ENCODE data around the gene OSTC. TPM values are rescaled to one million over a fixed set of nuclear protein-coding genes. Genes with fewer than 3 reads are reported as not detected.

OSTC gene
- total RNA-seq, 1 donor from 2014 or later: 272 TPM

DNA sequence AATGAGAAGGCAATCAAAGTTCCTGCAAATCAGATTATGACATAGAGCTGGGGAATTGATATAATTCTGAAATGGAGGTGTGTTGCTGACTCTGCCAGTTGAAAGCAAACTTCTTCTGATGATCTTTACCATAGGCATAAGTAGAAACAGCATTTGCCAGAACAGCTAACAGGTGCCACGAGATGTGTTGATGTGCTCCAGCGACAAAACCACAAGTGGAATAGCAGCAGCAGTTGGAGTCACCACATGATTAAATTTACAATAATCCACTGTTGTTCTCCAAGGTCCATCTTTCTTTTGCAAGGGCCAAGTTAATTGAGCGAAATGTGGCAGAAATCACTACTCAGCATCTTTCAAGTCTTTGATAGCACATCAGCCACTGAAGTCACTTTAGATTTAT is 3.7 kb upstream of the OSTC start:
- H3K4me1 Mint-ChIP-seq (ENCODE audit: low read depth): peaks cover 16% of the 10 kb centered on the region
- no peaks in the 10 kb centered on the region for H3K36me3 Mint-ChIP-seq (ENCODE audit: low read depth)
- H3K4me3 Mint-ChIP-seq (ENCODE audit: unreplicated experiment): no peak overlapping the region
- DNase-seq (ENCODE audit: low spot score): no peak
- H3K27me3 Mint-ChIP-seq (ENCODE audit: low read depth): no peaks in the 10 kb centered on the region
- H3K27ac Mint-ChIP-seq (ENCODE audit: unreplicated experiment): no peak overlapping the region
- H3K9me3 Mint-ChIP-seq (ENCODE audit: low read depth): no peaks in the 10 kb centered on the region
- TF ChIP-seq, protein P1, sequence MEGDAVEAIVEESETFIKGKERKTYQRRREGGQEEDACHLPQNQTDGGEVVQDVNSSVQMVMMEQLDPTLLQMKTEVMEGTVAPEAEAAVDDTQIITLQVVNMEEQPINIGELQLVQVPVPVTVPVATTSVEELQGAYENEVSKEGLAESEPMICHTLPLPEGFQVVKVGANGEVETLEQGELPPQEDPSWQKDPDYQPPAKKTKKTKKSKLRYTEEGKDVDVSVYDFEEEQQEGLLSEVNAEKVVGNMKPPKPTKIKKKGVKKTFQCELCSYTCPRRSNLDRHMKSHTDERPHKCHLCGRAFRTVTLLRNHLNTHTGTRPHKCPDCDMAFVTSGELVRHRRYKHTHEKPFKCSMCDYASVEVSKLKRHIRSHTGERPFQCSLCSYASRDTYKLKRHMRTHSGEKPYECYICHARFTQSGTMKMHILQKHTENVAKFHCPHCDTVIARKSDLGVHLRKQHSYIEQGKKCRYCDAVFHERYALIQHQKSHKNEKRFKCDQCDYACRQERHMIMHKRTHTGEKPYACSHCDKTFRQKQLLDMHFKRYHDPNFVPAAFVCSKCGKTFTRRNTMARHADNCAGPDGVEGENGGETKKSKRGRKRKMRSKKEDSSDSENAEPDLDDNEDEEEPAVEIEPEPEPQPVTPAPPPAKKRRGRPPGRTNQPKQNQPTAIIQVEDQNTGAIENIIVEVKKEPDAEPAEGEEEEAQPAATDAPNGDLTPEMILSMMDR (IDR thresholded peaks at IDR 0.05): no peak

DNA sequence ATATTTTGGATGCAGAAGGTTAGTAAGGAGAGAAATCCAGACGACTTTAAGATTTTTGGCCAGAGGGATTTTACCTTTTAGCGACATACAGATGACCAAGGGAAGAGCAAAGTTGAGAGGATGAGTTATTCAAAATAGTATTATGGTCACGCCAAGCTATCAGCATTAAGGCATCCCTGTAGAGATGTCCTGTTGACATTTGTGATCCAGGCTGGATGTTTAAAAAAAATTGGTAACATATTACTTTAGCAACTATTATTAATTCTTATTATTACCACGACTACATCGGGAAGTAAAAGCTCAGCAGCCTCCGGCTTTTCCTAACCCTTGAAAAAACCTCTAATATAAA is 562 bp upstream of the OSTC start:
- TF ChIP-seq, protein P1 (IDR thresholded peaks at IDR 0.05): no peak
- H3K9me3 Mint-ChIP-seq (ENCODE audit: low read depth): no peaks in the 10 kb centered on the region
- no peak for DNase-seq (ENCODE audit: low spot score)
- peaks cover 34% of the 10 kb centered on the region for H3K4me1 Mint-ChIP-seq (ENCODE audit: low read depth)
- peak overlapping the region; percentile 91 for H3K4me3 Mint-ChIP-seq (ENCODE audit: unreplicated experiment)
- H3K27ac Mint-ChIP-seq (ENCODE audit: unreplicated experiment): peak overlapping the region; percentile 97
- no peaks in the 10 kb centered on the region for H3K27me3 Mint-ChIP-seq (ENCODE audit: low read depth)
- H3K36me3 Mint-ChIP-seq (ENCODE audit: low read depth): peaks cover 7% of the 10 kb centered on the region

DNA sequence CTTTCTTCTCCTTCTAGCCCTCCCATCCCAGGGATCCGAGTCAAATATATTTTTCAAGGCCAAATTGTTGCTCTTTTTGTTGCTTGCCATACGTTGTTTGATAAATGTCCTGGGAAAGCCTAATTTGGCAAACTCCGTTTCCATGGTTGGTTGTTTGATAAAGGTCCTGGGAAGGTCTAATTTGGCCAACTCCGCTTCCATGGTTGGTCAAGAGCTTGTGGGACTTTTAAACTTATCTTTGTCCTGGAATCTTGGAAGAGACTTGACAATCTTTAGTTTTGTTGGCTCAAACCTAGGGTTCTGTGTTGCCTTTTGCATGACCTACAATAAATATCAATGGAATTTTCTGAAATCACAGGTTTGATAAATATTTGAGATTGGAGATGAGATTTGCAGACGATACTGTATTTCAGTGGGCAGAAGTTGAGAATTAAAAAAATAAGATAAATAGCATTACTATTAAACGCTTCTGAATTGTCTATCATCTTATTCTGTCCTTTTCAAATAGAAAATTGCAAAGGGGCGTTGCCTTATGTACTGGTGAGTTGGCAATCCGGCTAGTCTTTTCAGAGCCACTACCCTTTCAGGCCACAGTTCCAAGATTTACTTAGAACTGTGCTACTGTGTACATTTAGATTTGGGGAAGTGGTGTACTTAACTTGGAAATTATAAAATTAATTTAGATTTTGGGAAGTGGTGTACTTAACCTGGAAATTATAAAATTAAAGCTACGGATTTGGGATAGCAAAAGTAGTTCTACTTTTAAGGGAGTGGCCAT is 804 bp downstream of the OSTC start:
- peak overlapping the region; percentile 97 for H3K27ac Mint-ChIP-seq (ENCODE audit: unreplicated experiment)
- peaks cover 36% of the 10 kb centered on the region for H3K4me1 Mint-ChIP-seq (ENCODE audit: low read depth)
- H3K9me3 Mint-ChIP-seq (ENCODE audit: low read depth): no peaks in the 10 kb centered on the region
- DNase-seq (ENCODE audit: low spot score): no peak
- TF ChIP-seq, protein P1 (IDR thresholded peaks at IDR 0.05): no peak
- peaks cover 11% of the 10 kb centered on the region for H3K36me3 Mint-ChIP-seq (ENCODE audit: low read depth)
- no peaks in the 10 kb centered on the region for H3K27me3 Mint-ChIP-seq (ENCODE audit: low read depth)
- H3K4me3 Mint-ChIP-seq (ENCODE audit: unreplicated experiment): peak overlapping the region; percentile 91

DNA sequence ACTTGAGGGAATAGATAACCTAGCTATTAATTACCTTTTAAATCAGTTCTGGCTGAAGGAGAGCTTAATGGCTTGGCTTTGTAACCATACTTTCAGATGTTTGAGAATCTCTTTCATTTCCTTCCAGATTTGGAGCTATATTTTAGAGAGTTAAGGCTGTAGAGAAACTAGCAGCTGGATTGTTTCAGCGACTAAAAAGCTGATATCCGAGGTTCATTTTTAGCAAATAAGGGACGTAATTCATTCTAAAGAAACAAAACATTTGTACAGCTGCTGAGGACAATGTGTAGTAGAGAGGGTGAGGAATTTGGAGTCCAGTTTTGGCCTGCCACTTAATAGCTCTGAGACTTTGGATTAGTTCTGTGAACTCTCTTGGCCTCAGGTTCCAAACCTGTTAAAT is 12.2 kb downstream of the OSTC start:
- Mint-ChIP-seq H3K27me3 (ENCODE audit: low read depth) (no peaks in the 10 kb centered on the region), H3K27ac (ENCODE audit: unreplicated experiment) (no peak overlapping the region), H3K4me3 (ENCODE audit: unreplicated experiment) (no peak overlapping the region), H3K4me1 (ENCODE audit: low read depth) (peaks cover 7% of the 10 kb centered on the region), H3K9me3 (ENCODE audit: low read depth) (no peaks in the 10 kb centered on the region), H3K36me3 (ENCODE audit: low read depth) (peaks cover 31% of the 10 kb centered on the region)
- DNase-seq (ENCODE audit: low spot score): no peak
- TF ChIP-seq, protein P1 (IDR thresholded peaks at IDR 0.05): no peak

DNA sequence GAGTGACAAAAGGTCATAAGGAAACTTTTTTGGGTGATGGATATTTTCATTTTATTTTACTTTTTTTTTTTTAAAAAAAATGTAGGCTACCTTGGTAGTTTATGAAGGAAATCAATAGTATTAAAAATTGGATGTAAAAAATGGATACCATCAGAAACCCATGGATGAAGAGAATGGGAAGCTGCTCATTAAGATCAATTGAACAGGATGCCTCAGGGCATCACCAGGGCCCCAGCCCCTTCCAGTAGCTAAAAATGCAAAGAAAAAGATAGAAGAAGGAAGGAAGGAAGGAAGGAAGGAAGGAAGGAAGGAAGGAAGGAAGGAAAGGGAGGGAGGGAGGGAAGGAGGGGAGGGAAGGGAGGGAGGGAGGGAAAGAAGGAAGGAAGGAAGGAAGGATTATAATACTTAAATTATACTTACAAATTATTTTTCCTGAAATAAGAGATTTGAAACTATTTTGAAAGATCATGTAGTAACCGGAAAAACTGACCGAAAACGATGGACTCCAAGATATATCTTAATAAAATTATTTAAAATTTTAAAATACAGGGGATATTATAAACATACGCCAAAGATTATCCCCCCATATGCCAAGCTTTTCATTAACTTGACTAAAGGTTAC is 24.1 kb downstream of the OSTC start:
- Mint-ChIP-seq H3K27ac (ENCODE audit: unreplicated experiment) (no peak overlapping the region), H3K36me3 (ENCODE audit: low read depth) (peaks cover 23% of the 10 kb centered on the region), H3K9me3 (ENCODE audit: low read depth) (no peaks in the 10 kb centered on the region), H3K27me3 (ENCODE audit: low read depth) (no peaks in the 10 kb centered on the region), H3K4me3 (ENCODE audit: unreplicated experiment) (no peak overlapping the region), H3K4me1 (ENCODE audit: low read depth) (no peaks in the 10 kb centered on the region)
- TF ChIP-seq, protein P1 (IDR thresholded peaks at IDR 0.05): no peak
- no peak for DNase-seq (ENCODE audit: low spot score)

All from chondrocyte (in vitro differentiated cells).